Common myeloid progenitor, CD34-positive (primary cell): ENCODE results near the gene SSB.

Experiments
- CTCF ChIA-PET: fragments of 350-600 bp; sonication (Branson Sonifier 250); formaldehyde crosslinking; loops from one replicate; lab custom pipeline; 2021; ENCODE audit warnings: antibody characterized with exemption; lab: Charles Lee
- POLR2A ChIA-PET: fragments of 350-600 bp; sonication (Branson Sonifier 250); formaldehyde crosslinking; loops from one replicate; lab custom pipeline; 2021; ENCODE audit warnings: antibody characterized with exemption; lab: Charles Lee
- DNase-seq, 3 donors: peaks; one replicate each; pipeline versions ENCODE4 v3.0.0 to v3.0.0-alpha.2; 2013
- H3K27ac ChIP-seq, 2 experiments: 1 replicate in 1 of 2; 2 replicates in 1 of 2; pipeline ENCODE4 v1.7.0; 2013; ENCODE audit warnings: inconsistent platforms in 2 of 2, low read length in 2 of 2, mild to moderate bottlenecking in 2 of 2, low read depth in 1 of 2, moderate library complexity in 1 of 2; ENCODE audit not compliant: severe bottlenecking in 2 of 2, insufficient read depth in 1 of 2, poor library complexity in 1 of 2
- H3K27me3 ChIP-seq, 5 experiments: replicated peaks in 2 of 5; 1 replicate in 3 of 5; 2 replicates in 2 of 5; pipeline versions ENCODE4 v1.6.1 to v1.7.0; 2013; ENCODE audit warnings: low read length in 4 of 5, mild to moderate bottlenecking in 2 of 5, moderate library complexity in 2 of 5, inconsistent platforms in 1 of 5; ENCODE audit not compliant: insufficient read depth in 5 of 5, control insufficient read depth in 4 of 5
- H3K36me3 ChIP-seq, 4 experiments: 1 replicate in 2 of 4; 2 replicates in 2 of 4; pipeline versions ENCODE4 v1.6.1 to v1.7.0; 2013; ENCODE audit warnings: low read length in 3 of 4, control low read depth in 1 of 4, mild to moderate bottlenecking in 1 of 4; ENCODE audit not compliant: control insufficient read depth in 4 of 4, insufficient read depth in 4 of 4
- H3K4me1 ChIP-seq, 4 experiments: 1 replicate in 3 of 4; 2 replicates in 1 of 4; pipeline versions ENCODE4 v1.6.1 to v1.7.1; 2013; ENCODE audit warnings: low read length in 3 of 4, mild to moderate bottlenecking in 3 of 4, control low read depth in 1 of 4, inconsistent platforms in 1 of 4, moderate library complexity in 1 of 4; ENCODE audit not compliant: control insufficient read depth in 4 of 4, insufficient read depth in 4 of 4; ENCODE audit errors: control extremely low read depth in 1 of 4
- H3K4me3 ChIP-seq, 7 experiments: 1 replicate in 4 of 7; 2 replicates in 3 of 7; pipeline versions ENCODE4 v1.5.1 to v1.7.0; 2013; ENCODE audit warnings: mild to moderate bottlenecking in 7 of 7, low read length in 6 of 7, moderate library complexity in 6 of 7, inconsistent platforms in 2 of 7, low read depth in 2 of 7, control low read depth in 1 of 7; ENCODE audit not compliant: insufficient read depth in 4 of 7, control insufficient read depth in 1 of 7; ENCODE audit errors: extremely low read depth in 1 of 7
- H3K9me3 ChIP-seq, 5 experiments: 1 replicate in 4 of 5; 2 replicates in 1 of 5; pipeline versions ENCODE4 v1.6.1 to v1.7.1; 2013; ENCODE audit warnings: low read length in 4 of 5, mild to moderate bottlenecking in 2 of 5, inconsistent platforms in 1 of 5, low read depth in 1 of 5, moderate library complexity in 1 of 5; ENCODE audit not compliant: control insufficient read depth in 4 of 5, insufficient read depth in 2 of 5; ENCODE audit errors: control extremely low read depth in 1 of 5
- WGBS: methylation state at CpG from one replicate; pipeline ENCODE4 v1.1.5; 2013; ENCODE audit not compliant: insufficient coverage; 5-methylcytosine and 5-hydroxymethylcytosine counted together

SSB gene

DNA sequence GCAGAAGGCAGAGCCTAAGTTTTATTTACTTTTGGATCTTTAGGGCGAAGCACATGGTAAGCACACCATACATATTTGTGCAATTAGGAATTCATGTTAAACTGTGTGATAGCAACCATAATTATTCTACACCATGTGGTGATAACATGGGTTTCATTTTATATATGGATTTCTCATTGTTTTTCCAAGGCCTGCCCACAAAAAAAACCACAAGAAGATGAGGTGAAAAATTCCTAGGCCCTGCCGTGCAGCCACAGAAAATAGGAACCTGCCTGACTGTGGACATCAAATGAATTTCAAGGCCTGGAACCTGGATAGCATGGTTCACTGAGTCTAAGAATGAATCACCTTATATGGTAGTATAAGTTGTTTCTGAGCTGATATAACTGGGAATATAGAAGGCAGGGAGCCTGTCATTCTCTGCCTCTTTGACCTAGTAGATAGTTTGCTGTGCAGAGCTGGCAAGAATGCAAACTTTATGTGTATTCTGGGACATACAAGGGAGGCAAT lies 22.4 kb upstream of the SSB start:
- no peaks in the 10 kb centered on the region for H3K9me3 ChIP-seq
- DNase-seq, result no peak
- ChIA-PET CTCF (interaction anchor here (1.2 to 2.8 kb wide), 6 partner anchors 8 to 249 kb away, joined by 3 to 11 read pairs (median 5); no protein-coding TSS in a partner anchor), POLR2A (no interaction called here)
- H3K4me1 ChIP-seq, result peaks cover 0 to 22% (median 1%) of the 10 kb centered on the region in 4 experiments
- 20% methylated on average over 1 of the region's 2 CpGs for WGBS
- H3K4me3 ChIP-seq, result no peak overlapping the region
- H3K27ac ChIP-seq, result no peak overlapping the region
- H3K36me3 ChIP-seq, result no peaks in the 10 kb centered on the region
- H3K27me3 ChIP-seq, result no peaks in the 10 kb centered on the region

DNA sequence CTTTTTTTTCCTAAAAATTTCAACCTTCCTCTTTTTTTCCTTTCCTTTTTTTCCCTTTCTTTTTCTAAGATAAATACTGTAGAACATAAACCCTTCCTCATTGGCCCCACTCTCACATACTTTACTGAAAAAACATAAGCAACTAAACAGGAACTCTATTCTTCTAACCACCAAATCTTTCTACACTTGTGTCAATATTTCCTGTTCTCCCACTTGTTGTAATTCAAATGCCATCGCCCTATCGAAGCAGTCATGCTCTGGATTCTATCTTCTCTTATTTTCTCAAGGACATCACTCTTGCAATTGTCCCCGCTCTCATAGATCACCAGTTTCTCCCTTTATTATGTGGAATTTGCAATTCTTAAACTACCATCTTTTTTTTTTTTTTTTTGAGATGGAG lies 20.2 kb upstream of the SSB start:
- ChIA-PET POLR2A (no interaction called here), CTCF (no interaction called here)
- no peaks in the 10 kb centered on the region for H3K27me3 ChIP-seq
- peaks cover 0 to 22% (median 1%) of the 10 kb centered on the region in 4 experiments for H3K4me1 ChIP-seq
- DNase-seq, result peak in 2 of 3 donors; percentile 21 to 44
- no peak overlapping the region for H3K27ac ChIP-seq
- H3K4me3 ChIP-seq, result no peak overlapping the region
- no peaks in the 10 kb centered on the region for H3K9me3 ChIP-seq
- no peaks in the 10 kb centered on the region for H3K36me3 ChIP-seq
- 20% methylated on average over 2 of the region's 3 CpGs for WGBS

DNA sequence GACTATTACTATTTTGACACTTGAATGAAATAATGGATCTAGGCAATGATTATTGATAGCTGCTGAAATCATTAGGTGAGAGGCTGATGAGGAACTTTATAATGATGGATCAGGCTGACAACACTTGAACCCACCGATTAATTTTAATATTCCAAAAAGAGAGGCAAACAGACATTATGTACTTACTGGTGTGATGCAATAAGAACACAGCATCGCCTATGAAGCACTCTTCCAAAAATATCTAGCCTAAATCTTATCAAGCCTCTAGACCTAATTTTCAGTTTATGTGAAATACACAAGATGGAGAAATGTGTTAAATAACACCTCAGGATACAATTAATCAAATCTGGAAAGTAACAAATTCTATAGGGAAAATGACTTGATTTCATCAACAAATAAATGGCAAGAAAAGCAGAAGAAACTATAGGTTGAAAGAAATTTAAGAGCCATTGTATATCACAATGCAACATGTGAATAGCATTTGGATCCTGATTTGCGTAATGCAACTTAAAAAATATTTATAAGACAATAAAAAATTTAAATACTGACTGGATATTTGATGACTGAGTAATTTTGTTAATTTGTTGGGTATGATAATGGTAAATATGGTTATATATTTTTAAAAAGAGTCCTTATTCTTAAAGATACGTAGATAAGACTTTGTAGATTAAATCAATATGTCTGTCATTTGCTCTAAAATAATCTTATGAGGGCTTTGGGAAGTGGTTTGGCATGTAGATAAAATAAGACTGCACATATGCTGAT lies 17.2 kb upstream of the SSB start:
- no peak overlapping the region for H3K27ac ChIP-seq
- ChIA-PET CTCF (interaction anchor here (1.7 kb wide), 1 partner anchor 8 kb away, joined by 4 read pairs; no protein-coding TSS in a partner anchor), POLR2A (no interaction called here)
- no peaks in the 10 kb centered on the region for H3K9me3 ChIP-seq
- no peak for DNase-seq
- H3K36me3 ChIP-seq, result no peaks in the 10 kb centered on the region
- H3K4me3 ChIP-seq, result no peak overlapping the region
- peaks cover 0 to 12% (median 1%) of the 10 kb centered on the region in 4 experiments for H3K4me1 ChIP-seq
- no CpG with 5 or more reads among the region's 4 CpGs for WGBS
- H3K27me3 ChIP-seq, result no peaks in the 10 kb centered on the region

DNA sequence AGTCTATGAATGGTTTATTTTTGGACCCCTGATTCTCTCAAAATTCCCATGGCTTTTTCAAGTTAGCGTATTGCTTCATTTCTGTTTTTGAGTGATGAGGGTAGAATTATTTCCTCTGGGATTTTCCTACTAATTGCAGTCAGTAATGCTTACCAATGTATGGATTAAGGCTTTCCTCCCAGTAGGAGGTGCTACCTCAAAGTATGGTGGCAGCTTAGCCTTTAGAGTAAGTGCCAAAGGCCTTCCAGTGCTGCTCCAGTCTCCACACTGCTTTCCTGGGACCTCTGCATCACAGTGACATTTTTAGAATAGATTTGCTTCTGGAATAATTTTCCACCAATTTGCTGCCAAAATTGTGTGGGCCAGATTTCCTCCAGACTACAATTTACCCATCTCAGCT lies 16.2 kb upstream of the SSB start:
- H3K36me3 ChIP-seq, result no peaks in the 10 kb centered on the region
- no peak overlapping the region for H3K4me3 ChIP-seq
- no peak overlapping the region for H3K27ac ChIP-seq
- no CpG with 5 or more reads among the region's 1 CpG for WGBS
- ChIA-PET CTCF (interaction anchor here (1.7 kb wide), 1 partner anchor 9 kb away, joined by 4 read pairs; no protein-coding TSS in a partner anchor), POLR2A (no interaction called here)
- H3K4me1 ChIP-seq, result peaks cover 0 to 11% (median 1%) of the 10 kb centered on the region in 4 experiments
- H3K9me3 ChIP-seq, result no peaks in the 10 kb centered on the region
- no peak for DNase-seq
- no peaks in the 10 kb centered on the region for H3K27me3 ChIP-seq

DNA sequence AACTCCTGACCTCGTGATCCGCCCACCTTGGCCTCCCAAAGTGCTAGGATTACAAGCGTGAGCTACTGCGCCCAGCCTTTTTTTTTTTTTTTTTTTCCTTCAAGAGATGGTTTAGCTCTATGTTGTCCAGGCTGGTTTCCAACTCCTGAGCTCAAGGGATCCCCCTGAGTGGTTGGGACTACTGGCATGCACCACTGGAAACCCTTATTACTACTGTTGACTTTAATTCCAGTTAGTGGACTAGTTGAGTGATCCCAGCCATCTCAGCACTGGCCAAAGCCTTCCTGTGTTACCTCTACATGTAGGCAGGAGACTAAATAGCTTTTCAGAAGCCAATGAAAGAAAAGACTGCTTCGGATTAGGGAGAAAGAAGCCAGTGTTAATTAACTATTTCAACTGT lies 8.1 kb upstream of the SSB start:
- ChIA-PET CTCF (interaction anchor here (0.7 to 3.6 kb wide), 8 partner anchors 10 to 283 kb away, joined by 3 to 13 read pairs (median 5); partner anchors contain the start of genes CFAP210 and PHOSPHO2), POLR2A (no interaction called here)
- no peaks in the 10 kb centered on the region for H3K9me3 ChIP-seq
- H3K27ac ChIP-seq, result no peak overlapping the region
- H3K4me1 ChIP-seq, result peaks cover 0 to 12% (median 2%) of the 10 kb centered on the region in 4 experiments
- H3K36me3 ChIP-seq, result no peaks in the 10 kb centered on the region
- no CpG with 5 or more reads among the region's 5 CpGs for WGBS
- no peaks in the 10 kb centered on the region for H3K27me3 ChIP-seq
- DNase-seq, result no peak
- no peak overlapping the region for H3K4me3 ChIP-seq

DNA sequence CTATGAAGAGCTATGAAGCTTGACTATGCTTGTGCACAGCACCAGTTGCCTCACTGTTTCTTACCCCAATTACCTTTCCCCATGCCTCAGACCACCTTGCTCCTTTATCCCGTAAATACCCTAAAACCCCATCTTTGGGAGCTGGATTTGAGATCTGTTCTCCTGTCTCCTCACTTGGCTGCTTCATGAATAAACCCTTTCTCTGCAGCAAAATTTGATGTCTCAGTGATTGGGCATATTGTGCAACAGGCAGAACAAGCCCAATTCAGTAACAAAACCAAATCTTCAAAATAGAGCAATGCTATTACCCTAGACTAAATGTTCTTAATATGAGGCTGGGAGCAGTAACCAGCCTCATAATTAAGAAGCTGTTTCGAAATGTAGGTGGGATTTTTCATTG lies 3.5 kb upstream of the SSB start:
- 27% methylated on average over 1 of the region's 2 CpGs for WGBS
- Histone ChIP-seq H3K27me3 (no peaks in the 10 kb centered on the region), H3K9me3 (no peaks in the 10 kb centered on the region), H3K4me3 (no peak overlapping the region), H3K36me3 (no peaks in the 10 kb centered on the region), H3K27ac (no peak overlapping the region), H3K4me1 (peaks cover 6 to 12% (median 9%) of the 10 kb centered on the region in 4 experiments)
- no peak for DNase-seq
- CTCF ChIA-PET, result interaction anchor here (0.8 to 1.8 kb wide), 8 partner anchors 19 to 1103 kb away, joined by 3 to 7 read pairs (median 3); partner anchors contain the start of genes BBS5 and METTL5
- POLR2A ChIA-PET, result no interaction called here

DNA sequence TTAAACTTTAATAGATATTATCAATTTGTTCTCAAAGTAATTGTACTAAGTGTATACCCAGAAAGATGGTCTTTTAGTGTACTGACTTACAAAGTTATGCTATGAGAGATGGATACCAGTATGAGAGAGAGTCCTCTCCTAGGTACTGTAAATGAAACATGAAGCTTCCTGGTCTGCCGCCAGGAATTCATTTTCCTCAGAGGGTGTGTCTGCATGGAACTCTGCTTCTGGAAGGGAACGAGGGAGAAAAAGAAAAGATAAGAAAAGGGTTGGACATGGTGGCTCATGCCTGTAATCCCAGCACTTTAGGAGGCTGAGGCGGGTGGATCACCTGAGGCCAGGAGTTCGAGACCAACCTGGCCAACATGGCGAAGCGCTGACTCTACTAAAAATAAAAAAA lies 2.2 kb upstream of the SSB start:
- H3K36me3 ChIP-seq, result peaks cover 0 to 2% (median 0%) of the 10 kb centered on the region in 4 experiments
- no peak overlapping the region for H3K27ac ChIP-seq
- H3K9me3 ChIP-seq, result no peaks in the 10 kb centered on the region
- 100% methylated on average over 3 of the region's 6 CpGs for WGBS
- ChIA-PET CTCF (no interaction called here), POLR2A (no interaction called here)
- DNase-seq, result no peak
- no peak overlapping the region for H3K4me3 ChIP-seq
- H3K27me3 ChIP-seq, result no peaks in the 10 kb centered on the region
- peaks cover 6 to 17% (median 11%) of the 10 kb centered on the region in 4 experiments for H3K4me1 ChIP-seq
